Muscle layer of duodenum (tissue), 2 donors: Measurements from ENCODE around the gene BRAT1.
A peak's percentile ranks its signal among the peaks of the same experiment; 100 is the strongest.

ENCODE experiments used
- H3K27ac ChIP-seq: one replicate; pipeline ENCODE4 v1.7.0; 2013; ENCODE audit warnings: mild to moderate bottlenecking, low read length
- H3K27me3 ChIP-seq: one replicate; pipeline ENCODE4 v1.7.0; 2013; ENCODE audit warnings: low read depth, mild to moderate bottlenecking, control low read depth, low read length
- H3K36me3 ChIP-seq, 2 donors: one replicate each; pipeline ENCODE4 v1.7.0; 2013; ENCODE audit warnings: low read length in 2 of 2, control low read depth in 1 of 2, mild to moderate bottlenecking in 1 of 2; ENCODE audit not compliant: insufficient read depth in 2 of 2, control insufficient read depth in 1 of 2
- H3K4me1 ChIP-seq, 2 donors: one replicate each; pipeline ENCODE4 v1.7.0; 2013; ENCODE audit warnings: low read length in 2 of 2, mild to moderate bottlenecking in 2 of 2, control low read depth in 1 of 2, moderate library complexity in 1 of 2; ENCODE audit not compliant: insufficient read depth in 2 of 2, control insufficient read depth in 1 of 2
- H3K4me3 ChIP-seq, 2 donors: one replicate each; pipeline ENCODE4 v1.7.0; 2013; ENCODE audit warnings: low read length in 2 of 2, low read depth in 1 of 2, mild to moderate bottlenecking in 1 of 2
- H3K9me3 ChIP-seq, 2 donors: one replicate each; pipeline ENCODE4 v1.7.0; 2013; ENCODE audit warnings: low read length in 2 of 2, control low read depth in 1 of 2, mild to moderate bottlenecking in 1 of 2; ENCODE audit not compliant: control insufficient read depth in 1 of 2
- donor health status: healthy.

The BRAT1 gene

DNA sequence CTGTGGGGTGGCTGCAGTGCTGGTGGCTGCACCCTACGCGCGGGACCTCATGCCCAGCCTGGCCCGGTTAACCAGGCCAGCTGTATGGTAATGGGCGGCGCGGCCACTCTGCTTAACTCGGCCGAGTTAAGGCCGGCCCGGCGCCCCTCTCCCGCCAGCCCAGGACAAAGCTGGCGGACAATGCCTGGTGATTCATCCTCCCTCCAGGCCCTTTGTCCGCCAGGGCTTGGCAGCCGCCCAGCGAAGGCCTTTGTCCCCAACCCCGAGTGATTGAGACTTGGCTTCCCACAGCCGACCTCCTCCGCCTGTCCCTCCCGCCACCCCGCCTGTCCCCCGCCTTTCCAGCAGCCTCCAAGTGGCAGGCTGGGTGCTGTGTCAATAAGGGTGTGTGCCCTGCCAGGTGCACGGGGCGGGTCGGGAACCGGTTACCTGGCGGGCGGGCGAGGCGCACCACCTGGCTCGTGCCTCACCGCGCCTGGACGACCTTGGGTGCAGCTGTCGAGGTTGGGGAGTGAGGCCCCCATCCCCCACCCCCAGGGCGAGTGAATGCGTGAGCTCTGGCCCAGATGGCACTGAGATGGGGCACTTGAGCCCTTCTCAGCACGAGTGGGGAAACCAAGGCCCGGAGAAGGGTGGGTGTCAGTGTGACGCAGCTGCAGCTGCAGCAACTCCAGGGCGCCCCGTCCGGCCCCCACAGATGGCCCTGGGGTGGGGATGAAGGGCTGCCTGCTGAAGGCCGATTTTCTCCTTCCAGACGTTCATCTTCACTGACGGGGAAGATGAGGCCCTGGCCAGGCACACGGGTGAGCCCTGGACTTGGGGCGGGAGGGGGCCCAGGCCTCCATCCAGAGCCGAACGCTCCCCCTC lies 31.1 kb downstream of the BRAT1 start:
- H3K36me3 ChIP-seq: no peaks in the 10 kb centered on the region
- no peaks in the 10 kb centered on the region for H3K27me3 ChIP-seq
- peaks cover 14 to 64% of the 10 kb centered on the region in 2 donors for H3K4me1 ChIP-seq
- H3K4me3 ChIP-seq: peak overlapping the region; percentile 39 to 55
- no peaks in the 10 kb centered on the region for H3K9me3 ChIP-seq
- peak overlapping the region; percentile 56 for H3K27ac ChIP-seq

DNA sequence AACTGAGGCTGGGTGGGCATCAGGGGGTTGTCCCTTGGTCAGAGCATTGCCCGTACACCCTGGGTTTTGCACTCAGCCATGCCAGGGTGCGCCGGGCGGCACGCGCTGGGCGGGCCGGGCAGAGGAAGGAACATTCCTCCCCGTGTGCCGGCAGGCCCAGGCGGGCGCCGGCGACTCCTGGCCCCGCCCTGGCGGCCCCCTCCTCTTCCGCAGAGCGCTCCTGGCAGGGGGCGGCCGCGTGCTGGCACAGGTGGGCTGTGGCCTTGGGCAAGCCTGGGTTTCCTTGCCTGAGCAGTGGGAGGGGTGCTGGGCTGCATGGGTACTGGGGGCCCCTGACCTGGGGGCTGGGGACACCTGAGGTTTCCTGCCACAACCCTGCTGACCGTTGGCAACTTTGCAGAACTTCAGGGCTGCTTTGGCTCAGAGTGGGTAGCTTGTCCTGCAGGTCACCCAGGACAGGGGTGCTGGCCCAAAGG lies 31.8 kb downstream of the BRAT1 start:
- Histone ChIP-seq H3K27me3 (no peaks in the 10 kb centered on the region), H3K9me3 (no peaks in the 10 kb centered on the region), H3K27ac (peak overlapping the region; percentile 56), H3K4me3 (peak overlapping the region; percentile 39 to 55), H3K4me1 (peaks cover 13 to 68% of the 10 kb centered on the region in 2 donors), H3K36me3 (no peaks in the 10 kb centered on the region)

DNA sequence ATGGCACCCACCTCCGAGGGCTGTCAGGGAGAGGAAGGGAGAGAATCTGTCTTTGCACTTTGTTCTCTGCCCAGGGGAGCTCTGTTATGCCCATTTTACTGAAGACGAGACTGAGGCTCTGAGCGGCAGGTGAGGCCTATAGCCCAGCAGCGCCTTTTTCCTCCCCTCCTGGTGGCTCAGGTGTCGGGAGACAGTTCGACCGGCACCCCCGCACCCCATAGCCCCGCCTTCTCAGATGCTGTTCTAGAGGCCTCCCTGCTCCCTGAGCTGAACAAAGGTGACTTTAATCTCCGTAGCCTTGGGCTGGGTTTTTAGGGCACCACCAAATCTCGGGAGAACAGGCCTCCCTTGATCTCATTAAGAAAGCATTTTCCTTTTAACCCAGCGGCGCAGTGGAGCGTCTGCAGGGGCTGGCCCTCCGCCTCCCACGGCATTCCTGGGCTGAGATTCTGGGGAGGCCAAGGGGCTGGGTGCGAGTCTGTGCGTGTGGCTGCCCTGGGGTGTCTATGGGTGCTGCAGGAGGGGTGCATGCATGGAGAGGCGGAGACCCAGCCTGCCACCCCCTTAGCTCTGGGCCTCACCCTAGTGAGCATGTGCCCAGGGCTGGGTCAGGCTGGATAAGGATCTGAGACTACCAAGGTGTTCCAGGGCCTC lies 32.4 kb downstream of the BRAT1 start:
- no peaks in the 10 kb centered on the region for H3K27me3 ChIP-seq
- H3K27ac ChIP-seq: peak overlapping the region; percentile 51
- H3K9me3 ChIP-seq: no peaks in the 10 kb centered on the region
- H3K4me1 ChIP-seq: peaks cover 9 to 74% of the 10 kb centered on the region in 2 donors
- H3K36me3 ChIP-seq: no peaks in the 10 kb centered on the region
- H3K4me3 ChIP-seq: peak overlapping the region; percentile 26 to 55

DNA sequence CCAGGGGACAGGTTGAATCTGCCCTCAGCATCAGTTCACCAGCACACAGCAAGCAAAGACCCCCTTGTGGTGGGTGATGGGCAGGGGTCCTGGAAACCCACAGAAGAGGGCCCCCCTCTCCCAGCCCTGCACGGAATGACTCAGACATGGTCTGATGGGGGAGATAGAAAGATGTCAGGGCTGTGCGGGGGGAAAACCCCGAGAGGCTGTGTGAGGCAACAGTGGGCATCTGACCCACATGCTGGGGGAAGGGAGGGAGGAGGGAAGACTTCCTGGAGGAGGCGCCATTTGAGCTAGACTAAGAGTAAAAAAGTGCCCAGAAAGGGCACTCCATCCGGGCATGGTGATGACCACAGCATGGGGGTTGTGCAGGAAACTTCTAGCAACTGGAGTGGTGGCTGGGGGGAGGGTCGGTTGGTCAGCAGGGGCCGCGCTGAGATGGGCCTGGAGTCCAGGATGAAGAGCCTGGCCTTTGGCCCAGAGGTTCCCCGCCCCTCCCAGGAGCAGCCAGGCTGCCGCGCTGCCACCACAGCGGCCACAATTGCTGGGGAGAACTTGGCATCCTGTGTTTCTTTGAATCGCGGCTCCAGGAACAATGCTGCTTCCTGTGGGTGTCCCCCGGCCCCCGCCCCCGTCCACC lies 33.3 kb downstream of the BRAT1 start:
- no peaks in the 10 kb centered on the region for H3K9me3 ChIP-seq
- H3K4me3 ChIP-seq: peak overlapping the region; percentile 55 to 59
- no peaks in the 10 kb centered on the region for H3K27me3 ChIP-seq
- no peaks in the 10 kb centered on the region for H3K36me3 ChIP-seq
- H3K4me1 ChIP-seq: peaks cover 9 to 70% of the 10 kb centered on the region in 2 donors
- H3K27ac ChIP-seq: no peak overlapping the region

DNA sequence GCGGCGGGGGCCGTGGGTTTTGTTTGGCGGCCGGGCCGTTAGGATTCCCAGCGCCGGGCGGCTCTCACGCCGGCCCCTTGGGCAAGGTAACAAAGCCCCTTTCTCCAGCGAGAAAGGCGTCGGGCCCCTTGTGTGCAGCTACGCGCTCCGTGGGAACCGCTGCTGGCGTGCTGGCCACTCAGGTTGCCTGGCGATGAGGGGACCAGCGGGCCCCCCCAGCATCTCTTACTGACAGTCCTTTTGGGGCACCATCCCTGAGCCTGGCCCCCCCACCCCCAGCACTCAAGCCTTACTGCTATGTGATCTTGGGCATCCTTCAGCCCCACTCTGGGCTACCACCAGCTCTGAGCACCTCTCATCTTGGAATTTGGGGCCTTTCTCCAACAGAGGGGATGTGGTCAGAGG lies 34.0 kb downstream of the BRAT1 start:
- peaks cover 9 to 70% of the 10 kb centered on the region in 2 donors for H3K4me1 ChIP-seq

DNA sequence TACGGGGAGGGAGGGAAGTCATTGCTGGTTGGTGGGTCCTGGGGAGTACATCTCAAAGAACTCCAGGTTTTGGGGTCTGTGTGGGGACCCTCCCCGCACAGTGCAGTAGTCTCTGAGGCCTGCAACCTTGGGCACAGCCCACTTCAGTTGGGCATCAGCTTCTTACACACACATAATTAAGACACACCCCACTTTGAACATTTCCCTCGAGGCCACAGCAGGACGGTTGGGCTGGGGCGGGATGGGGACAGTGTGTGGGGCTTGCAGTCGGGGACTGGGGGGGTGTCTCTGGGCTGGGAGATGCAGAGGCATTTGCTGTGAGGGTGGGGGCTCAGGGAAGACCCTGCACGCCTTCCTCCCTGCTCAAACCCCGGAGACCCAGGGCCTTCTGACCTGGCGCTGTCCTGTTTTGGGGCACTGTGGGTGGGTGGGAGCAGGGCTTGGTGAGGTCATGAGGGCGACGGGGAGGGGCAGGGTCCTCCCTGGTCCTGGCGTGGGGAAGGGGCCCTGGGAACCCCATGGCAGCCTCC lies 34.5 kb downstream of the BRAT1 start:
- H3K4me3 ChIP-seq: peak overlapping the region; percentile 55 to 64
- no peaks in the 10 kb centered on the region for H3K36me3 ChIP-seq
- H3K9me3 ChIP-seq: no peaks in the 10 kb centered on the region
- no peaks in the 10 kb centered on the region for H3K27me3 ChIP-seq
- H3K27ac ChIP-seq: peak overlapping the region; percentile 43
- peaks cover 9 to 66% of the 10 kb centered on the region in 2 donors for H3K4me1 ChIP-seq

More for the DNA sequence above, 34.0 kb downstream of the BRAT1 start:
- H3K27me3 ChIP-seq: no peaks in the 10 kb centered on the region
- H3K27ac ChIP-seq: no peak overlapping the region
- no peaks in the 10 kb centered on the region for H3K36me3 ChIP-seq
- H3K9me3 ChIP-seq: no peaks in the 10 kb centered on the region
- H3K4me3 ChIP-seq: peak overlapping the region; percentile 55 to 59

DNA sequence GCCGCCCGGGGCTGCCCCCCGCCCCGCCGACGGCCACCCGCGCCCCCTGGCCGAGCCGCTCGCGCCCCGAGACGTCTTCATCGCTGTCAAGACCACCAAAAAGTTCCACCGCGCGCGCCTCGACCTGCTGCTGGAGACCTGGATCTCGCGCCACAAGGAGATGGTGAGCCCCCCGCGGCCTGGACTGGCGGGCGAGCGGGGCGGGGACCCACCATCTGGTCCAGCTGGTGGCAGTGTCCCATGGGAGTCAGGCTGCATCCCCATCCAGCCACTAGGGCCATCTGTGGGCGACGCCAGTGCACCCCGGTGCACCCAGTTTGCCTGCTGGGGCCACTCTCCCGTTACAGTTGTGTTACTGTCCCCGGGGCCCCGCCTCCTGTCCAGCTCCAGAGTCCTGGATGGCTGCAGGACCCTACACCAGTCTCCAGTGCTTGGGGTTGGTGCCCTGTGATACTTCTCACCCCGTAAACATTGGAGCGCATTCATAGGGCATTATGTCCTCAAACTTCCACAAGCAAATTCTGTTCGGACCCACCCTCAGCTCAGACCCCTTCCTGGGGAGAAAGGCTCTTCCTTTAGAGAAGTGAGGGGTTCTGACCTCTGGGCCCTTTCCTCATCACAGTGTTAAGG lies 35.1 kb downstream of the BRAT1 start:
- peak overlapping the region; percentile 55 to 64 for H3K4me3 ChIP-seq
- H3K36me3 ChIP-seq: no peaks in the 10 kb centered on the region
- peaks cover 9 to 62% of the 10 kb centered on the region in 2 donors for H3K4me1 ChIP-seq
- no peaks in the 10 kb centered on the region for H3K9me3 ChIP-seq
- peak overlapping the region; percentile 43 for H3K27ac ChIP-seq
- H3K27me3 ChIP-seq: no peaks in the 10 kb centered on the region

DNA sequence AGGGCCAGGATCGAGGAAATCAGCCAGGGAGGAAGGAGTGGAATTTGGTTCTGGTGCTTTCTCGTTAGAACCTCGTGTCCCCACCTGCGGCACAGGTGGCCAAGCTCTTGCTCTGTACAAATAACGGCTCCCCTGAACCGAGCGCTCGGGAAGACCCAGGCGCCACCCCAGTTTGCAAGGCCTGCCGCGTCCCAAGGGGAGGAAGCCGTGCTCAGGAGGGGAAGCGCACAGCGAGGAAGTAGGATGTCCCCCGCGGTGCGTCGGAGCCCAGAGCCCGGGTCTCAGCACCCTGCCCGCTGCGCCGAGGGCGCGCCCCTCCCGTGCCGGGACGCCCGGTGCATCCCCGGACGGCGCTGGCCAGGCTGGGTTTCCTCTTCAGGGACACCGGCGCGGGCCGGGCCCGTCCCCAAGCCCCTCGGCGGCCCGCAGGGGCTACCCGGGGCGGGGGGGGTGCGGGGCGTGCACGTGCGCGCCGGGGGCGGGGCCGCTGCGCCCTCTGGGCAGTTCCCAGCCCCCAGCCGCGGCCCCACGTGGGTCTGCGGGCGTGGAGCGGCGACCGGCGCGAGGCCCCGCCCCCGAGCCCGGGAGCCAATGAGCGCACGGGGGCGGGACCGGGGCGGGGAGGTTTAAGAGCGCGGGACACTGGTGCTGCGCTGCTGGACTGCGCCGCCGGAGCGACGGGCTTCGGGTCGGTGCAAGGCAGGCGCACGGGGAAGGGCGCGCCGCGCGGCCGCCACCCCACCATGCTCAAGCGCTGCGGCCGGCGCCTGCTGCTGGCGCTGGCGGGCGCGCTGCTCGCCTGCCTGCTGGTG lies 36.0 kb downstream of the BRAT1 start, which contains the start of gene LFNG:
TSS of gene LFNG (plus strand) at position 656 of the 812 bp plus-strand sequence. CDS start at position 744, 88 bp downstream.
- Histone ChIP-seq H3K4me3 (peak within 1 kb of the TSS; percentile 61 to 64), H3K27ac (peak within 1 kb of the TSS; percentile 43), H3K4me1 (peaks cover 9 to 55% of the 10 kb centered on the region in 2 donors), H3K36me3 (no peaks in the 10 kb centered on the region), H3K9me3 (no peaks in the 10 kb centered on the region), H3K27me3 (no peaks in the 10 kb centered on the region)

DNA sequence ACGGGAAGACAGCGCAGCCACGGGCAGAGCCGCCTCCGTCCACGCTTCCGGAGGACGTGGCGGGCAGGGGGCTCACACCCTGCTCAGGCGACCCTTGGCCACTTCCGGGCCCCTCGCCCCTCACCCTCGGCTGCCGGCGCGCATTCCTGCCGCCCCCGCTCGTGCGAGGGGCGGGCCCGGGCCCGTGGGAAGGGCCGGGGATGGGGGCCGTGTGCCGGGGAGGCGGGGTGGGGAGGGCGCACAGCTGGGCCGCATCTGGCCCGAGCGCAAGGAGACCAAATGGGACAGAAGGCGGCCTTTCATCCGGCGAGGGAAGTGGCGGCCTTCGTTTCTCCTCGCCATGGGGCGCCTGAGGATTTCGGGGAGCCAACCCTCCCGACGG lies 36.6 kb downstream of the BRAT1 start:
- Histone ChIP-seq H3K36me3 (no peaks in the 10 kb centered on the region), H3K4me3 (peak overlapping the region; percentile 39 to 61), H3K9me3 (no peaks in the 10 kb centered on the region), H3K4me1 (peaks cover 9 to 49% of the 10 kb centered on the region in 2 donors), H3K27me3 (no peaks in the 10 kb centered on the region), H3K27ac (no peak overlapping the region)
